Heart right ventricle (tissue), 16 donors: ENCODE data around the gene PANX2. TPM values are rescaled to one million over a fixed set of nuclear protein-coding genes. Genes with fewer than 3 reads are reported as not detected.

Experiments used
- ATAC-seq, 8 donors: fragments of 200-7000 bp; cut with Tn5 transposase; one replicate each; pipeline ENCODE4 v1.9.1; 2020; ENCODE audit warnings: mild to moderate bottlenecking in 8 of 8, moderate library complexity in 8 of 8, moderate number of reproducible peaks in 1 of 8
- DNase-seq, 2 donors: peaks; one replicate each; pipeline ENCODE4 v3.0.0-alpha.2; 2020
- H3K27ac ChIP-seq, 10 donors: fragments of 200-600 bp; sonication (generic) in 2 of 10; one replicate each; pipeline versions ENCODE4 v1.5.0 to v1.8.0; 2020 to 2022; ENCODE audit warnings: mild to moderate bottlenecking in 3 of 10
- H3K27me3 ChIP-seq, 7 donors: fragments of 200-600 bp; one replicate each; pipeline ENCODE4 v1.8.0; 2021 to 2022; ENCODE audit warnings: mild to moderate bottlenecking in 2 of 7
- H3K36me3 ChIP-seq, 9 donors: fragments of 200-600 bp; sonication (generic) in 1 of 9; one replicate each; pipeline versions ENCODE4 v1.5.0 to v1.8.0; 2020 to 2022; ENCODE audit warnings: mild to moderate bottlenecking in 2 of 9
- H3K4me1 ChIP-seq, 9 donors: fragments of 200-600 bp; sonication (generic) in 1 of 9; one replicate each; pipeline versions ENCODE4 v1.5.0 to v1.8.0; 2020 to 2022; ENCODE audit warnings: mild to moderate bottlenecking in 4 of 9
- H3K4me3 ChIP-seq, 10 donors: fragments of 200-600 bp; sonication (generic) in 2 of 10; one replicate each; pipeline versions ENCODE4 v1.5.0 to v1.8.0; 2020 to 2022; ENCODE audit warnings: mild to moderate bottlenecking in 7 of 10, moderate library complexity in 2 of 10
- H3K9me3 ChIP-seq, 11 donors: fragments of 200-600 bp in 10 of 11; sonication (generic) in 2 of 11; one replicate each; pipeline versions ENCODE4 v1.5.0 to v1.8.0; 2013 to 2022; ENCODE audit warnings: mild to moderate bottlenecking in 2 of 11, control low read depth in 1 of 11, moderate library complexity in 1 of 11
- WGBS, 2 donors: extraction: QIAGEN DNeasy Blood & Tissue Kit; methylation state at CpG; one replicate each; pipeline ENCODE4 v1.1.7; 2013; ENCODE audit warnings: inconsistent platforms in 1 of 2; 5-methylcytosine and 5-hydroxymethylcytosine counted together
- intact Hi-C, 10 donors: fragments of 100-400 bp; cut with DNase I; formaldehyde crosslinking; loops; one replicate each; pipeline versions ENCODE4 v1.11.1 to v1.14.2; 2022
- polyA plus RNA-seq, 2 donors: library from polyadenylated mRNA; stranded (reverse); fragments of 200-250 nt; gene quantifications; one replicate each; pipeline ENCODE4 v1.2.3, GENCODE V29; 2013
- total RNA-seq, 10 donors: library from RNA; stranded (reverse); fragmentation: NEBNext Ultra II Directional in 3 of 10; extraction: Animal tissue kit (Norgen Biotek cat#: 25700) in 3 of 10; gene quantifications; one replicate each; pipeline versions ENCODE4 v1.2.1 to v1.2.4, GENCODE V29; 2021 to 2023
- TF ChIP-seq, protein P1 (sequence below), 9 donors: fragments of 200-600 bp; sonication (generic) in 2 of 9; IDR thresholded peaks; one replicate each; pipeline versions ENCODE4 v1.5.0 to v1.8.0; 2021 to 2022; ENCODE audit warnings: antibody characterized with exemption in 9 of 9, mild to moderate bottlenecking in 5 of 9, moderate library complexity in 1 of 9
- donor health status: Arrhythmogenic right ventricular cardiomyopathy.
- donor health status: ischemic (EF 13 %, LVEDD 7.1; RV severe dilation, severe dysfunction).
- donor health status: healthy with polysubstance abuse.
- donor health status: DM: no; HTN: yes; CAD: no.
- donor health status: DM: no; HTN: no; CAD: no.
- donor health status: ischemic (EF 25% LVEDD 6.9; RV normal size, moderate dysfunction).
- donor health status: ischemic (EF 25% LVEDD 5.7; RV mildly dilated, moderate dysfunction).
- donor health status: healthy.
- donor health status: DM: yes; HTN: yes; CAD: no.
- donor health status: Ischemic cardiomyopathy.
- donor health status: ischemic (EF 35%, LVEDD 5.7; RV mildly dilated, moderate dysfunction).
- donor health status: nonischemic (EF 11% LVEDD 7.7; RV severe dilation, severe dysfunction).
- donor health status: DM: yes; HTN: yes; CAD: no.
- donor health status: PGD.
- donor health status: ischemic (EF 29% LVEDD 5.4; RV normal size, mild dysfunction).
- donor health status: nonischemic (EF 23%, LVEDD 6.1; RV moderate dilation, normal function).

The PANX2 gene
- total and polyA plus RNA-seq, 12 donors: 0.07 to 0.61 (median 0.21) TPM; not detected in 3

- WGBS, 2 donors: 73 to 74% methylated on average over 27 of the region's 27 CpGs
- Histone ChIP-seq H3K4me3 (no peak overlapping the region), H3K9me3 (no peaks in the 10 kb centered on the region), H3K4me1 (peaks cover 0 to 4% (median 0%) of the 10 kb centered on the region in 9 donors), H3K27me3 (peaks cover 0 to 74% (median 64%) of the 10 kb centered on the region in 7 donors), H3K27ac (no peak overlapping the region), H3K36me3 (no peaks in the 10 kb centered on the region)
- TF ChIP-seq, protein P1, sequence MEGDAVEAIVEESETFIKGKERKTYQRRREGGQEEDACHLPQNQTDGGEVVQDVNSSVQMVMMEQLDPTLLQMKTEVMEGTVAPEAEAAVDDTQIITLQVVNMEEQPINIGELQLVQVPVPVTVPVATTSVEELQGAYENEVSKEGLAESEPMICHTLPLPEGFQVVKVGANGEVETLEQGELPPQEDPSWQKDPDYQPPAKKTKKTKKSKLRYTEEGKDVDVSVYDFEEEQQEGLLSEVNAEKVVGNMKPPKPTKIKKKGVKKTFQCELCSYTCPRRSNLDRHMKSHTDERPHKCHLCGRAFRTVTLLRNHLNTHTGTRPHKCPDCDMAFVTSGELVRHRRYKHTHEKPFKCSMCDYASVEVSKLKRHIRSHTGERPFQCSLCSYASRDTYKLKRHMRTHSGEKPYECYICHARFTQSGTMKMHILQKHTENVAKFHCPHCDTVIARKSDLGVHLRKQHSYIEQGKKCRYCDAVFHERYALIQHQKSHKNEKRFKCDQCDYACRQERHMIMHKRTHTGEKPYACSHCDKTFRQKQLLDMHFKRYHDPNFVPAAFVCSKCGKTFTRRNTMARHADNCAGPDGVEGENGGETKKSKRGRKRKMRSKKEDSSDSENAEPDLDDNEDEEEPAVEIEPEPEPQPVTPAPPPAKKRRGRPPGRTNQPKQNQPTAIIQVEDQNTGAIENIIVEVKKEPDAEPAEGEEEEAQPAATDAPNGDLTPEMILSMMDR (IDR thresholded peaks at IDR 0.05): no peak
- ATAC-seq: no peak
- intact Hi-C loops: no loop called here
- no peak for DNase-seq
Observed at GRCh38 chr22:50175921-50176849, 5.7 kb downstream of the PANX2 start.

- Histone ChIP-seq H3K4me1 (peaks cover 0 to 4% (median 0%) of the 10 kb centered on the region in 9 donors), H3K9me3 (no peaks in the 10 kb centered on the region), H3K4me3 (no peak overlapping the region), H3K27me3 (peaks cover 0 to 66% (median 56%) of the 10 kb centered on the region in 7 donors), H3K27ac (no peak overlapping the region), H3K36me3 (no peaks in the 10 kb centered on the region)
- TF ChIP-seq, protein P1 (IDR thresholded peaks at IDR 0.05): no peak
- no peak for DNase-seq
- no peak for ATAC-seq
- intact Hi-C loops: no loop called here
- WGBS, 2 donors: 96 to 98% methylated on average over 73 to 76 of the region's 76 CpGs
Observed at GRCh38 chr22:50176850-50177536, 6.5 kb downstream of the PANX2 start.

GRCh38 chr22:50177537-50178470, 7.3 kb downstream of the PANX2 start:
- 51 to 68% methylated on average over 88 to 98 of the region's 98 CpGs for WGBS, 2 donors
- no peak overlapping the region for H3K27ac ChIP-seq
- DNase-seq (no peak), ATAC-seq (no peak)
- H3K4me1 ChIP-seq: peaks cover 0 to 4% (median 0%) of the 10 kb centered on the region in 9 donors
- TF ChIP-seq, protein P1 (IDR thresholded peaks at IDR 0.05): no peak
- H3K4me3 ChIP-seq: no peak overlapping the region
- H3K27me3 ChIP-seq: peaks cover 0 to 59% (median 53%) of the 10 kb centered on the region in 7 donors
- no peaks in the 10 kb centered on the region for H3K9me3 ChIP-seq
- intact Hi-C loops: no loop called here
- no peaks in the 10 kb centered on the region for H3K36me3 ChIP-seq
